PC-3 (cell line): ENCODE data around the gene HSPA5. TPM values are rescaled to one million over a fixed set of nuclear protein-coding genes. Genes with fewer than 3 reads are reported as not detected.

Experiments
- ATAC-seq: fragments of 200-7000 bp; cut with Tn5 transposase; 2 replicates; pipeline ENCODE4 v1.9.1; 2020; ENCODE audit warnings: mild to moderate bottlenecking, moderate library complexity
- BruUV-seq: library from RNA; stranded (reverse); fragments of 400-500 nt; replicated peaks from 2 replicates; lab custom pipeline; 2021; lab: Mats Ljungman, UMichigan
- CTCF ChIA-PET: fragments of 300-600 bp; sonication (Branson Sonifier 250); formaldehyde crosslinking; loops from one replicate; lab custom pipeline; 2022; ENCODE audit warnings: antibody characterized with exemption; lab: Charles Lee
- POLR2A ChIA-PET: fragments of 300-600 bp; sonication (Branson Sonifier 250); formaldehyde crosslinking; loops from one replicate; lab custom pipeline; 2022; ENCODE audit warnings: antibody characterized with exemption; ENCODE audit not compliant: unreplicated experiment; lab: Charles Lee
- DNase-seq: peaks from one replicate; pipeline ENCODE4 v3.0.0-alpha.2; 2015
- H2AFZ ChIP-seq: fragments of 300-600 bp; sonication (generic); 2 replicates; pipeline ENCODE4 v1.6.0; 2016; ENCODE audit warnings: antibody characterized with exemption, low read length
- H3F3A ChIP-seq: fragments of 300-600 bp; sonication (generic); one replicate; pipeline ENCODE4 v1.6.0; 2017; ENCODE audit warnings: antibody characterized with exemption, low read length, control low read depth, mild to moderate bottlenecking; ENCODE audit not compliant: unreplicated experiment
- H3K27ac ChIP-seq: fragments of 300-600 bp; sonication (generic); 2 replicates; pipeline ENCODE4 v1.5.1; 2016; ENCODE audit warnings: mild to moderate bottlenecking, low read length
- H3K27me3 ChIP-seq: fragments of 300-600 bp; sonication (generic); 2 replicates; pipeline ENCODE4 v1.6.1; 2016; ENCODE audit warnings: low read length, mixed read lengths
- H3K36me3 ChIP-seq: fragments of 300-600 bp; sonication (generic); 2 replicates; pipeline ENCODE4 v1.6.1; 2016; ENCODE audit warnings: low read depth, mixed run types, low read length, mixed read lengths
- H3K4me1 ChIP-seq: fragments of 300-600 bp; sonication (generic); 2 replicates; pipeline ENCODE4 v1.5.1; 2016; ENCODE audit warnings: low read length; ENCODE audit not compliant: insufficient read depth
- H3K4me2 ChIP-seq: fragments of 300-600 bp; sonication (generic); 2 replicates; pipeline ENCODE4 v1.6.0; 2016; ENCODE audit warnings: low read length
- H3K4me3 ChIP-seq: fragments of 300-600 bp; sonication (generic); 2 replicates; pipeline ENCODE4 v1.5.1; 2016; ENCODE audit warnings: mild to moderate bottlenecking, low read length, mixed read lengths
- H3K79me2 ChIP-seq: fragments of 300-600 bp; sonication (generic); 2 replicates; pipeline ENCODE4 v1.6.1; 2017; ENCODE audit warnings: low read length, mixed read lengths
- H3K9ac ChIP-seq: fragments of 300-600 bp; sonication (generic); 2 replicates; pipeline ENCODE4 v1.6.0; 2016; ENCODE audit warnings: mild to moderate bottlenecking, low read length
- H3K9me2 ChIP-seq: fragments of 300-600 bp; sonication (generic); replicated peaks from 2 replicates; pipeline ENCODE4 v1.6.1; 2016; ENCODE audit warnings: mixed run types, low read length, mixed read lengths
- H3K9me3 ChIP-seq: fragments of 300-600 bp; sonication (generic); 2 replicates; pipeline ENCODE4 v1.6.1; 2016; ENCODE audit warnings: low read length, mixed read lengths
- H4K20me1 ChIP-seq: fragments of 300-600 bp; sonication (generic); 2 replicates; pipeline ENCODE4 v1.6.1; 2016; ENCODE audit warnings: low read length, mixed read lengths
- EZH2 ChIP-seq: fragments of 300-600 bp; sonication (generic); IDR thresholded peaks from one replicate; pipeline ENCODE4 v1.6.1; 2017; ENCODE audit warnings: antibody characterized with exemption, mild to moderate bottlenecking, low read length; ENCODE audit not compliant: unreplicated experiment
- EZH2phosphoT487 ChIP-seq: fragments of 300-600 bp; sonication (generic); IDR thresholded peaks from 2 replicates; pipeline ENCODE4 v1.6.1; 2018; ENCODE audit warnings: mild to moderate bottlenecking, antibody characterized with exemption, low read length, borderline replicate concordance
- intact Hi-C: fragments of 100-400 bp; cut with micrococcal nuclease; formaldehyde crosslinking; loops from 2 replicates; pipeline ENCODE4 v1.9.0; 2023
- total RNA-seq: library from RNA; depleted of rRNA; stranded (reverse); fragments of >200 nt; gene quantifications from 2 replicates; pipeline ENCODE4 v1.2.3, GENCODE V29; 2014
- TF ChIP-seq, protein P1 (sequence below): fragments of 300-600 bp; sonication (generic); conservative IDR thresholded peaks from 2 replicates; pipeline ENCODE4 v1.5.1; 2017; ENCODE audit warnings: antibody characterized with exemption, low read depth, mild to moderate bottlenecking, low read length

Gene HSPA5
- total RNA-seq, 1 experiment from 2014 or later: 112 TPM

DNA sequence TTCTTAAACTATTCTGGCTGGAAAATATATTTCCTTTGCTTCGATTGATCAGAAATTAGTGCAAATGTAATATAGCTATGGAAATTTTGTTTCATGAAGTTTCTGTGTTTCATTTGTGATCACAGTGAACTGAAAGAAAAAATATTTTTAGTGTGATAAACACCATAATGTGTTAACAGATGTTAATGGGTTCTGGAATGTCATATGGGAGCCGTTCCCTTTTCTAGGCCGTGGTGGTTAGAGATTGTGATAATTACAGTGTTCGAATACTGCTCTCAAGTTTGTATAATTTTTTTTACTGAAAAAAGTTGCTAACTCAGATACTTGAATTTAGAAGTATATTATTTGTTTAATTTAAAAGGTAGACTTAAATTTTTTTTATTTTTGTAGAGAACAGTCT is 39.8 kb upstream of the HSPA5 start:
- Histone ChIP-seq H3K4me1 (peaks cover 9% of the 10 kb centered on the region), H3K36me3 (no peaks in the 10 kb centered on the region), H4K20me1 (peaks cover 4% of the 10 kb centered on the region; the same call in 1 of the 2 replicates), H3F3A (no peaks in the 10 kb centered on the region), H3K9me2 (no peaks in the 10 kb centered on the region), H3K4me3 (no peak overlapping the region), H3K4me2 (no peak overlapping the region), H3K27ac (no peak overlapping the region), H2AFZ (no peak overlapping the region), H3K9ac (no peak overlapping the region), H3K9me3 (no peaks in the 10 kb centered on the region), H3K79me2 (peaks cover 55% of the 10 kb centered on the region), H3K27me3 (no peaks in the 10 kb centered on the region)
- DNase-seq (no peak), ATAC-seq (no peak)
- no TSS peak for BruUV-seq
- ChIA-PET POLR2A (no interaction called here), CTCF (no interaction called here)
- TF ChIP-seq, protein P1, sequence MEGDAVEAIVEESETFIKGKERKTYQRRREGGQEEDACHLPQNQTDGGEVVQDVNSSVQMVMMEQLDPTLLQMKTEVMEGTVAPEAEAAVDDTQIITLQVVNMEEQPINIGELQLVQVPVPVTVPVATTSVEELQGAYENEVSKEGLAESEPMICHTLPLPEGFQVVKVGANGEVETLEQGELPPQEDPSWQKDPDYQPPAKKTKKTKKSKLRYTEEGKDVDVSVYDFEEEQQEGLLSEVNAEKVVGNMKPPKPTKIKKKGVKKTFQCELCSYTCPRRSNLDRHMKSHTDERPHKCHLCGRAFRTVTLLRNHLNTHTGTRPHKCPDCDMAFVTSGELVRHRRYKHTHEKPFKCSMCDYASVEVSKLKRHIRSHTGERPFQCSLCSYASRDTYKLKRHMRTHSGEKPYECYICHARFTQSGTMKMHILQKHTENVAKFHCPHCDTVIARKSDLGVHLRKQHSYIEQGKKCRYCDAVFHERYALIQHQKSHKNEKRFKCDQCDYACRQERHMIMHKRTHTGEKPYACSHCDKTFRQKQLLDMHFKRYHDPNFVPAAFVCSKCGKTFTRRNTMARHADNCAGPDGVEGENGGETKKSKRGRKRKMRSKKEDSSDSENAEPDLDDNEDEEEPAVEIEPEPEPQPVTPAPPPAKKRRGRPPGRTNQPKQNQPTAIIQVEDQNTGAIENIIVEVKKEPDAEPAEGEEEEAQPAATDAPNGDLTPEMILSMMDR: no peak
- TF ChIP-seq EZH2: no peak
- TF ChIP-seq EZH2phosphoT487: no peak
- intact Hi-C loops: no loop called here

DNA sequence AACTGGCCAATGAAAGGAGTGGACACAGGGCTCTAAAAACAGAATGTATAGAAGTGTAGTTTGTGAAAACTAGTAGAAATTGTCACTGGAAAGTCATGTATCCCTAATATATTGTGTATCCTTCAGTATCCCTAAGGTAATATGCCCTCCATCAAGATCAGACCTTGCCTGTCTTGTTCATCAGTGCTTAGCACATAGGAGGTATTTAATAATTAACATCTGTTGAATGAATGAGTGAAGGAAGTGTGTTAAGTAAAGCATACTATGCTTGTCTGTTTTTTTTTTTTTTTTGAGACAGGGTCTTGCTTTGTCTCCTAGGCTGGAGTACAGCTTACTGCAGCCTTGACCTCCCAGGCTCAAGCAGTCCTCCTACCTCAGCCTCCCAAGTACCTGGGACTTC is 36.3 kb upstream of the HSPA5 start:
- peaks cover 10% of the 10 kb centered on the region for H3K4me1 ChIP-seq
- no peak overlapping the region for H3K4me2 ChIP-seq
- peaks cover 8% of the 10 kb centered on the region; the same call in 1 of the 2 replicates for H4K20me1 ChIP-seq
- H3K9ac ChIP-seq: no peak overlapping the region
- BruUV-seq: no TSS peak
- ChIA-PET CTCF (no interaction called here), POLR2A (no interaction called here)
- intact Hi-C loops: no loop called here
- ATAC-seq (no peak), DNase-seq (no peak)
- peaks cover 74% of the 10 kb centered on the region for H3K79me2 ChIP-seq
- TF ChIP-seq EZH2phosphoT487: no peak
- no peak for TF ChIP-seq EZH2
- TF ChIP-seq, protein P1: no peak
- no peaks in the 10 kb centered on the region for H3K27me3 ChIP-seq
- no peak overlapping the region for H3K4me3 ChIP-seq
- H3K9me3 ChIP-seq: no peaks in the 10 kb centered on the region
- H3K27ac ChIP-seq: no peak overlapping the region
- H3K9me2 ChIP-seq: no peaks in the 10 kb centered on the region
- H3K36me3 ChIP-seq: no peaks in the 10 kb centered on the region
- H3F3A ChIP-seq: no peaks in the 10 kb centered on the region
- H2AFZ ChIP-seq: no peak overlapping the region

DNA sequence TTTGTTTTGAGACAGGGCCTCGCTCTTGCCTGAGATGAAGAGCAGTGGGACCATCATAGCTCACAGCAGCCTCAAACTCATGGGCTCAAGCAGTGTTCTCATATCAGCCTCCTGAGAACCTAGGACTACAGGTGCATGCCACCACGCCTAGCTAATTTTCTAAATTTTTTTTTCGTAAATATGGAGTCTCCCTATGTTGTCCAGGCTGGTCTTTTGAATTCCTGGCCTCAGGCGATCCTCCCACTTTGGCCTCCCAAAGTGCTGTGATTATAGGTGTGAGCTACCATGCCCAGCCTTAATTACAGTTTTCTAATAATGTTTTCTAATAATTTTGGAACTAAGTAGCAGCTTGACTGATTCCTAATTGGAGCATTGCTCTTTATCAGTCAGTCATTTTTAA is 35.6 kb upstream of the HSPA5 start:
- POLR2A ChIA-PET: interaction anchor here (0.5 kb wide), 1 partner anchor 14 kb away, joined by 3 read pairs; no protein-coding TSS in a partner anchor
- TF ChIP-seq, protein P1: no peak
- TF ChIP-seq EZH2phosphoT487 (no peak), EZH2 (no peak)
- CTCF ChIA-PET: no interaction called here
- Histone ChIP-seq H3K9me2 (no peaks in the 10 kb centered on the region), H3K27me3 (no peaks in the 10 kb centered on the region), H2AFZ (no peak overlapping the region), H3K4me3 (no peak overlapping the region), H3K79me2 (peaks cover 79% of the 10 kb centered on the region), H3F3A (no peaks in the 10 kb centered on the region), H3K4me2 (no peak overlapping the region), H3K36me3 (no peaks in the 10 kb centered on the region), H4K20me1 (peaks cover 10% of the 10 kb centered on the region; the same call in 1 of the 2 replicates), H3K4me1 (peaks cover 13% of the 10 kb centered on the region), H3K27ac (no peak overlapping the region), H3K9ac (no peak overlapping the region), H3K9me3 (no peaks in the 10 kb centered on the region)
- no TSS peak for BruUV-seq
- ATAC-seq (no peak), DNase-seq (no peak)
- intact Hi-C loops: no loop called here
